ENCODE data around the gene LELP1. TPM values are rescaled to one million over a fixed set of nuclear protein-coding genes. Genes with fewer than 3 reads are reported as not detected.
"Not testable (repeated sequence)": the region's sequence is repeated elsewhere in the genome, so short reads cannot be mapped to it uniquely, and the experiment has no call there.

LELP1 gene
- total RNA-seq: not detected

- Histone ChIP-seq H3K9me3 (ENCODE audit: control insufficient read depth in 3 of 3, low read length in 3 of 3) (no peaks in the 10 kb centered on the region), H3K27me3 (ENCODE audit: control insufficient read depth in 3 of 3, insufficient read depth in 3 of 3, low read length in 3 of 3) (peaks cover 0 to 9% (median 0%) of the 10 kb centered on the region in 3 donors), H3K27ac (ENCODE audit: low read depth, low read length) (no peak within 1 kb of the TSS), H3K4me3 (ENCODE audit: low read length in 3 of 3) (no peak within 1 kb of the TSS), H3K9ac (ENCODE audit: low read depth in 1 of 3, low read length in 3 of 3) (no peak within 1 kb of the TSS), H3K36me3 (ENCODE audit: control insufficient read depth in 3 of 3, insufficient read depth in 3 of 3, low read length in 3 of 3) (no peaks in the 10 kb centered on the region), H3K4me1 (ENCODE audit: control insufficient read depth in 3 of 3, insufficient read depth in 3 of 3, low read length in 3 of 3) (no peaks in the 10 kb centered on the region)
These were observed at the start of gene LELP1 for GRCh38 chr1:153203130-153203529. Gene LELP1 (plus strand): TSS chr1:153203430. CDS start chr1:153204708, 1,278 bp downstream.

DNA sequence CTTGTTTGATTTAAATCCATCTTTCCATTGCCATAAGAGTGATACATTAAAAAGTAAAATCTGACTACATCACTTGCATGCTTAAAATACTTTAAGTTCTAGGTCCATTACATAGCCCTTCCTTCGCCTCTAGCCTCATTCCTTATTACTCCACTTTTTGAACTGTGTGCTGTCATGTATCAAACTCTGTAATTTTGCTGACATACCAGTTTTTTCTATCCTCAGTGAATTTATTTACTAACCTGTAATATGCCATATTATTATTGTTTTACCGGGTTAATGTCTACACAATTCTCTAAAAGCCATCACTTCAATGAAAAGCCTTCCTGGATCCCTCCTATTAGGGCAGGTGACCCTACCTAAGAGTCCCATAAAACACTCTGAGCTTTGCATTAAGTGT is 47.7 kb upstream of the LELP1 start:
- H3K9ac ChIP-seq (ENCODE audit: low read depth in 1 of 3, low read length in 3 of 3): no peak overlapping the region
- H3K36me3 ChIP-seq (ENCODE audit: control insufficient read depth in 3 of 3, insufficient read depth in 3 of 3, low read length in 3 of 3): no peaks in the 10 kb centered on the region
- no peak overlapping the region for H3K27ac ChIP-seq (ENCODE audit: low read depth, low read length)
- no peaks in the 10 kb centered on the region for H3K4me1 ChIP-seq (ENCODE audit: control insufficient read depth in 3 of 3, insufficient read depth in 3 of 3, low read length in 3 of 3)
- H3K4me3 ChIP-seq (ENCODE audit: low read length in 3 of 3): no peak overlapping the region
- peaks cover 0 to 5% (median 3%) of the 10 kb centered on the region in 3 donors for H3K9me3 ChIP-seq (ENCODE audit: control insufficient read depth in 3 of 3, low read length in 3 of 3)
- H3K27me3 ChIP-seq (ENCODE audit: control insufficient read depth in 3 of 3, insufficient read depth in 3 of 3, low read length in 3 of 3): peaks cover 0 to 2% (median 0%) of the 10 kb centered on the region in 3 donors

GRCh38 chr1:153168686-153169085 is 34.5 kb upstream of the LELP1 start:
- Histone ChIP-seq H3K9me3 (ENCODE audit: control insufficient read depth in 3 of 3, low read length in 3 of 3) (no peaks in the 10 kb centered on the region), H3K27ac (ENCODE audit: low read depth, low read length) (no peak overlapping the region), H3K27me3 (ENCODE audit: control insufficient read depth in 3 of 3, insufficient read depth in 3 of 3, low read length in 3 of 3) (peaks cover 0 to 2% (median 0%) of the 10 kb centered on the region in 3 donors), H3K4me3 (ENCODE audit: low read length in 3 of 3) (no peak overlapping the region), H3K36me3 (ENCODE audit: control insufficient read depth in 3 of 3, insufficient read depth in 3 of 3, low read length in 3 of 3) (no peaks in the 10 kb centered on the region), H3K4me1 (ENCODE audit: control insufficient read depth in 3 of 3, insufficient read depth in 3 of 3, low read length in 3 of 3) (no peaks in the 10 kb centered on the region), H3K9ac (ENCODE audit: low read depth in 1 of 3, low read length in 3 of 3) (no peak overlapping the region)

GRCh38 chr1:153174624-153175023 is 28.6 kb upstream of the LELP1 start:
- Histone ChIP-seq H3K4me1 (ENCODE audit: control insufficient read depth in 3 of 3, insufficient read depth in 3 of 3, low read length in 3 of 3) (no peaks in the 10 kb centered on the region), H3K36me3 (ENCODE audit: control insufficient read depth in 3 of 3, insufficient read depth in 3 of 3, low read length in 3 of 3) (no peaks in the 10 kb centered on the region), H3K27ac (ENCODE audit: low read depth, low read length) (no peak overlapping the region), H3K9me3 (ENCODE audit: control insufficient read depth in 3 of 3, low read length in 3 of 3) (peaks cover 0 to 2% (median 0%) of the 10 kb centered on the region in 3 donors), H3K27me3 (ENCODE audit: control insufficient read depth in 3 of 3, insufficient read depth in 3 of 3, low read length in 3 of 3) (peaks cover 0 to 2% (median 0%) of the 10 kb centered on the region in 3 donors), H3K4me3 (ENCODE audit: low read length in 3 of 3) (no peak overlapping the region), H3K9ac (ENCODE audit: low read depth in 1 of 3, low read length in 3 of 3) (no peak overlapping the region)

DNA sequence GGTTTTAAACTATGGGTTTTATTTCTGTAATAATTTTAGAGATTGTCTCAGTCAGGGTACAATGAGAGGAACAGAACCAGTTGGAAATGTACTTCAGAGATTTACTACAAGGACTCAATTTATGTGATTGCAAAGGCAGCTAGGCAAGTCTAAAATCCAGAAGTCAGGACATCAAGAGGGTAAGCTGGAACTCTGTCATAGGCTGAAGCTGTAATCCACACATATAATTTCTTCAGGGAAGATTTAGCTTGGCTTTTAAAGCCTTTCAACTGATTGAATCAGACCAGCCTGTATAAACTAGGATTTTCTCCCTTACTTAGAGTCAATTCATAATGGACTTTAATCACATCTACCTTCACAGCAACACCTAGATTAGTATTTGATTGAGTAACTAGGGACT is 24.3 kb upstream of the LELP1 start:
- Histone ChIP-seq H3K9me3 (ENCODE audit: control insufficient read depth in 3 of 3, low read length in 3 of 3) (peaks cover 0 to 2% (median 0%) of the 10 kb centered on the region in 3 donors), H3K36me3 (ENCODE audit: control insufficient read depth in 3 of 3, insufficient read depth in 3 of 3, low read length in 3 of 3) (no peaks in the 10 kb centered on the region), H3K4me3 (ENCODE audit: low read length in 3 of 3) (no peak overlapping the region), H3K27me3 (ENCODE audit: control insufficient read depth in 3 of 3, insufficient read depth in 3 of 3, low read length in 3 of 3) (no peaks in the 10 kb centered on the region), H3K27ac (ENCODE audit: low read depth, low read length) (no peak overlapping the region), H3K9ac (ENCODE audit: low read depth in 1 of 3, low read length in 3 of 3) (no peak overlapping the region), H3K4me1 (ENCODE audit: control insufficient read depth in 3 of 3, insufficient read depth in 3 of 3, low read length in 3 of 3) (no peaks in the 10 kb centered on the region)

DNA sequence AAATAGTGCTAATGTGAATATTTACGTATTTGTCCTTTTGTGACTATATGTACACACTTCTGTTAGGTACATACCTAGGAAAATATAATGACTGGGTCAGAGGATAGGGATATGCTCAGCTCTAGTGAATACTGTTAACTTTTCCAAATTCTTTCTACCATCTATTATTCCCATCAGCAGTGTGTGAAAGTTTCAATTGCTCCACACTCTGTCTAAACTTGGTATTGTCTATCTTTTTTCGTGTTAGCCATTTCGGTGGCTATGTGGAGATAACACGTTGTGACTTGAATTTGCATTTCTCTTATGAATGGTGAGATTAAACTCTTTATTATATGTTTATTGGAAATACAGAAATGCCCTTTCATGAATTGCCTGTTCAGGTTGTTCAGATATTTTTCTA is 22.7 kb upstream of the LELP1 start:
- peaks cover 0 to 2% (median under 1%) of the 10 kb centered on the region in 3 donors for H3K9me3 ChIP-seq (ENCODE audit: control insufficient read depth in 3 of 3, low read length in 3 of 3)
- H3K36me3 ChIP-seq (ENCODE audit: control insufficient read depth in 3 of 3, insufficient read depth in 3 of 3, low read length in 3 of 3): no peaks in the 10 kb centered on the region
- H3K27ac ChIP-seq (ENCODE audit: low read depth, low read length): no peak overlapping the region
- H3K9ac ChIP-seq (ENCODE audit: low read depth in 1 of 3, low read length in 3 of 3): no peak overlapping the region
- H3K27me3 ChIP-seq (ENCODE audit: control insufficient read depth in 3 of 3, insufficient read depth in 3 of 3, low read length in 3 of 3): no peaks in the 10 kb centered on the region
- H3K4me1 ChIP-seq (ENCODE audit: control insufficient read depth in 3 of 3, insufficient read depth in 3 of 3, low read length in 3 of 3): no peaks in the 10 kb centered on the region
- H3K4me3 ChIP-seq (ENCODE audit: low read length in 3 of 3): no peak overlapping the region

- H3K36me3 ChIP-seq (ENCODE audit: control insufficient read depth in 3 of 3, insufficient read depth in 3 of 3, low read length in 3 of 3); H3K9me3 ChIP-seq (ENCODE audit: control insufficient read depth in 3 of 3, low read length in 3 of 3); H3K27ac ChIP-seq (ENCODE audit: low read depth, low read length); H3K27me3 ChIP-seq (ENCODE audit: control insufficient read depth in 3 of 3, insufficient read depth in 3 of 3, low read length in 3 of 3); H3K9ac ChIP-seq (ENCODE audit: low read depth in 1 of 3, low read length in 3 of 3); H3K4me3 ChIP-seq (ENCODE audit: low read length in 3 of 3); H3K4me1 ChIP-seq (ENCODE audit: control insufficient read depth in 3 of 3, insufficient read depth in 3 of 3, low read length in 3 of 3): not testable (repeated sequence)
These were observed 14.9 kb upstream of the LELP1 start for GRCh38 chr1:153188301-153188700.

- Histone ChIP-seq H3K27me3 (ENCODE audit: control insufficient read depth in 3 of 3, insufficient read depth in 3 of 3, low read length in 3 of 3) (peaks cover 0 to 4% (median 3%) of the 10 kb centered on the region in 3 donors), H3K4me1 (ENCODE audit: control insufficient read depth in 3 of 3, insufficient read depth in 3 of 3, low read length in 3 of 3) (no peaks in the 10 kb centered on the region), H3K27ac (ENCODE audit: low read depth, low read length) (no peak overlapping the region), H3K9me3 (ENCODE audit: control insufficient read depth in 3 of 3, low read length in 3 of 3) (peaks cover 0 to 3% (median 0%) of the 10 kb centered on the region in 3 donors), H3K36me3 (ENCODE audit: control insufficient read depth in 3 of 3, insufficient read depth in 3 of 3, low read length in 3 of 3) (no peaks in the 10 kb centered on the region), H3K9ac (ENCODE audit: low read depth in 1 of 3, low read length in 3 of 3) (no peak overlapping the region), H3K4me3 (ENCODE audit: low read length in 3 of 3) (no peak overlapping the region)
These were observed 12.9 kb upstream of the LELP1 start for GRCh38 chr1:153190373-153190772.

DNA sequence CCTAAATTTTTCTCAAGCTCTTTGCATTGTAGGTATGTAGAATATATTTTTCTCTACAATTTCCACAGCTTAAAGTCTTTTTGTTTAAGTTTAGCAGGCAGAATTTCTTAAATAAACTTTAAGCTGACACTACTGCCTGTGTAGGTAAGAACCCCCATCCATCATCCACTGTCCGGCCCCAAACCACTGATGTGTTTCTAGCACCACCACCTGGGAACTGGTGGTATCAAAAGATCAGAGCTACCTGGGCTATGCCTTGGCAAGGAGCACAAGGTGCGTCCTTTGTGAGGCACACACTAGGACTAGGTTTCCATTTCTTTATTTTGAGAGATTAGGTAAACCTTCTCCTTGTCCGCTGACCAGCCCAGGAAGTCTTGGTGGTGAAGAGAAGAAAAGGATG is 10.5 kb upstream of the LELP1 start:
- H3K4me1 ChIP-seq (ENCODE audit: control insufficient read depth in 3 of 3, insufficient read depth in 3 of 3, low read length in 3 of 3): no peaks in the 10 kb centered on the region
- no peak overlapping the region for H3K4me3 ChIP-seq (ENCODE audit: low read length in 3 of 3)
- H3K9me3 ChIP-seq (ENCODE audit: control insufficient read depth in 3 of 3, low read length in 3 of 3): no peaks in the 10 kb centered on the region
- H3K27ac ChIP-seq (ENCODE audit: low read depth, low read length): no peak overlapping the region
- no peaks in the 10 kb centered on the region for H3K36me3 ChIP-seq (ENCODE audit: control insufficient read depth in 3 of 3, insufficient read depth in 3 of 3, low read length in 3 of 3)
- H3K9ac ChIP-seq (ENCODE audit: low read depth in 1 of 3, low read length in 3 of 3): no peak overlapping the region
- H3K27me3 ChIP-seq (ENCODE audit: control insufficient read depth in 3 of 3, insufficient read depth in 3 of 3, low read length in 3 of 3): peaks cover 0 to 4% (median 3%) of the 10 kb centered on the region in 3 donors

GRCh38 chr1:153194331-153195050 is 8.7 kb upstream of the LELP1 start:
- H3K9me3 ChIP-seq (ENCODE audit: control insufficient read depth in 3 of 3, low read length in 3 of 3): no peaks in the 10 kb centered on the region
- H3K4me3 ChIP-seq (ENCODE audit: low read length in 3 of 3): no peak overlapping the region
- no peaks in the 10 kb centered on the region for H3K4me1 ChIP-seq (ENCODE audit: control insufficient read depth in 3 of 3, insufficient read depth in 3 of 3, low read length in 3 of 3)
- no peaks in the 10 kb centered on the region for H3K36me3 ChIP-seq (ENCODE audit: control insufficient read depth in 3 of 3, insufficient read depth in 3 of 3, low read length in 3 of 3)
- H3K9ac ChIP-seq (ENCODE audit: low read depth in 1 of 3, low read length in 3 of 3): no peak overlapping the region
- peaks cover 0 to 13% (median 3%) of the 10 kb centered on the region in 3 donors for H3K27me3 ChIP-seq (ENCODE audit: control insufficient read depth in 3 of 3, insufficient read depth in 3 of 3, low read length in 3 of 3)
- H3K27ac ChIP-seq (ENCODE audit: low read depth, low read length): no peak overlapping the region
